ENCODE measurements around the gene C20orf141.
"Not testable (repeated sequence)": the region's sequence is repeated elsewhere in the genome, so short reads cannot be mapped to it uniquely, and the experiment has no call there.

C20orf141 gene

DNA sequence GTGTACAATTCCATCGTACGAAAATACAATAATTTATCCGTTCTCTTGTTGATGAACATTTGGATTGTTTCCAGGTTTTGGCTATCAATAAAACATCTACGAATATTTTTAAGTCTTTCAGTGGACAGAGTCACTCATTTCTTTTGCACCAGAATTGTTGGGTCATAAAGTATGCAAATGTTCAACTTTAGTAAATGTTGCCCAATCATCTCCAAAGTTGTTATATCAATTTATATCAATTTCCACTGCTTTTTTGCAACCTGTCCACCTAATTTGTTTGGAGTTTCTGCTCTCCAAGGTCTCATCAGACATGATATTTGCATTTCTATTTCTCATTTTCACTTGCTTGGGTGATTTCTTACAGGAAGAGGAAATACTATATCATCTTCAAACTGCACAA is 11.9 kb downstream of the C20orf141 start:
- Histone ChIP-seq H4K12ac (ENCODE audit: low read depth, low read length) (no peak overlapping the region), H3K27ac (ENCODE audit: low read depth, low read length) (no peak overlapping the region), H3K4me2 (ENCODE audit: low read length) (no peak overlapping the region), H2BK12ac (ENCODE audit: low read length) (no peak overlapping the region), H4K8ac (ENCODE audit: low read depth, low read length) (no peak overlapping the region), H3K18ac (ENCODE audit: low read length) (no peak overlapping the region), H3K4me1 (ENCODE audit: control insufficient read depth in 1 of 2, insufficient read depth in 2 of 2, low read length in 2 of 2) (peaks cover 0 to 2% of the 10 kb centered on the region in 2 experiments), H3K9ac (ENCODE audit: low read length) (no peak overlapping the region), H3K23ac (ENCODE audit: low read length) (no peak overlapping the region), H2AFZ (ENCODE audit: insufficient read depth, low read length, poor library complexity) (no peak overlapping the region), H2BK5ac (ENCODE audit: low read depth, low read length, poor library complexity) (no peak overlapping the region), H3K4ac (ENCODE audit: low read depth, low read length) (no peak overlapping the region), H3K79me1 (ENCODE audit: low read length) (no peaks in the 10 kb centered on the region), H3K79me2 (ENCODE audit: control insufficient read depth, insufficient read depth, low read length, poor library complexity) (no peaks in the 10 kb centered on the region), H3K4me3 (ENCODE audit: low read depth, low read length) (no peak overlapping the region), H3K14ac (ENCODE audit: low read length) (no peak overlapping the region), H3K9me3 (ENCODE audit: insufficient read depth, low read depth, low read length) (no peaks in the 10 kb centered on the region), H2AK5ac (ENCODE audit: low read length) (no peak overlapping the region), H2BK120ac (ENCODE audit: insufficient read depth, low read length, poor library complexity) (no peak overlapping the region), H4K91ac (ENCODE audit: low read depth, low read length) (no peak overlapping the region), H3K27me3 (ENCODE audit: insufficient read depth, low read length) (no peaks in the 10 kb centered on the region), H3K36me3 (ENCODE audit: control insufficient read depth in 1 of 2, insufficient read depth in 2 of 2, low read length in 2 of 2) (no peaks in the 10 kb centered on the region)
- no peak for DNase-seq
- no CpG with 5 or more reads among the region's 4 CpGs for WGBS (ENCODE audit: extremely low coverage, insufficient coverage, insufficient read length)

DNA sequence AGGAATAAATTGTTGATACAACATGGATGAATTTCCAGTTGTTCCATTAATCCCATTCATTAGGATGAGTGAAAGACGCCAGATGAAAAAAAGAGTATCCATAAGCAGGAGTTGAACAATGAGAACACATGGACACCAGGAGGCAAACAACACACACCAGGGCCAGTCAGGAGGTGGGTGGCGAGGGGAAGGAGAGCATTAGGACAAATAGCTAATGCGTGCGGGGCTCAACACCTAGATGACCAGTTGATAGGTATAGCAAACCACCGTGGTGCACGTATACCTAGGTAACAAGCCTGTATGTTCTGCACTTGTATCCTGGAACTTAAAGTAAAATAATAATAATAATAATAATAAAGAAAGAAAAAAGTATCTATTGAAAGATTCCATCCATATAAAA is 14.6 kb downstream of the C20orf141 start:
- Histone ChIP-seq H3K4me2 (ENCODE audit: low read length) (no peak overlapping the region), H3K23ac (ENCODE audit: low read length) (no peak overlapping the region), H3K36me3 (ENCODE audit: control insufficient read depth in 1 of 2, insufficient read depth in 2 of 2, low read length in 2 of 2) (no peaks in the 10 kb centered on the region), H2BK12ac (ENCODE audit: low read length) (no peak overlapping the region), H3K9ac (ENCODE audit: low read length) (no peak overlapping the region), H3K9me3 (ENCODE audit: insufficient read depth, low read depth, low read length) (no peaks in the 10 kb centered on the region), H2AFZ (ENCODE audit: insufficient read depth, low read length, poor library complexity) (no peak overlapping the region), H3K18ac (ENCODE audit: low read length) (no peak overlapping the region), H3K27ac (ENCODE audit: low read depth, low read length) (no peak overlapping the region), H4K8ac (ENCODE audit: low read depth, low read length) (no peak overlapping the region), H3K27me3 (ENCODE audit: insufficient read depth, low read length) (no peaks in the 10 kb centered on the region), H3K4me3 (ENCODE audit: low read depth, low read length) (no peak overlapping the region), H3K79me2 (ENCODE audit: control insufficient read depth, insufficient read depth, low read length, poor library complexity) (no peaks in the 10 kb centered on the region), H3K4me1 (ENCODE audit: control insufficient read depth in 1 of 2, insufficient read depth in 2 of 2, low read length in 2 of 2) (no peaks in the 10 kb centered on the region), H2AK5ac (ENCODE audit: low read length) (no peak overlapping the region), H2BK5ac (ENCODE audit: low read depth, low read length, poor library complexity) (no peak overlapping the region), H4K12ac (ENCODE audit: low read depth, low read length) (no peak overlapping the region), H3K4ac (ENCODE audit: low read depth, low read length) (no peak overlapping the region), H4K91ac (ENCODE audit: low read depth, low read length) (no peak overlapping the region), H3K79me1 (ENCODE audit: low read length) (no peaks in the 10 kb centered on the region), H3K14ac (ENCODE audit: low read length) (no peak overlapping the region), H2BK120ac (ENCODE audit: insufficient read depth, low read length, poor library complexity) (no peak overlapping the region)
- no peak for DNase-seq
- no CpG with 5 or more reads among the region's 6 CpGs for WGBS (ENCODE audit: extremely low coverage, insufficient coverage, insufficient read length)

DNA sequence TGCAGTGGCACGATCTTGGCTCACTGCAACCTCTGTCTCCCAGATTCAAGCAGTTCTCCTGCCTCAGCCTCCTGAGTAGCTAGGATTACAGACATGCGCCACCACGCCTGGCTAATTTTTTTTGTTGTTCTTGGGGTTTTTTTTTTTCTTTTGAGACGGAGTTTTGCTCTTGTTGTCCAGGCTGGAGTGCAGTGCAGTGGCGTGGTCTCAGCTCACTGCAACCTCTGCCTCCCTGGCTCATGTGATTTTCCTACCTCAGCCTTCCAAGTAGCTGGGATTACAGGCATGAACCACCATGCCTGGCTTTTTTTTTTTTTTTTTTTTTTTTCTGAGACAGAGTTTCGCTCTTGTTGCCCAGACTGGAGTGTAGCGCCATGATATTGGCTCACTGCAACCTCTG is 16.4 kb downstream of the C20orf141 start:
- not testable (repeated sequence) for H3K4ac ChIP-seq (ENCODE audit: low read depth, low read length); H3K23ac ChIP-seq (ENCODE audit: low read length); H3K14ac ChIP-seq (ENCODE audit: low read length); H4K12ac ChIP-seq (ENCODE audit: low read depth, low read length); H3K27ac ChIP-seq (ENCODE audit: low read depth, low read length); H4K8ac ChIP-seq (ENCODE audit: low read depth, low read length); H3K4me3 ChIP-seq (ENCODE audit: low read depth, low read length); H3K27me3 ChIP-seq (ENCODE audit: insufficient read depth, low read length); H2AFZ ChIP-seq (ENCODE audit: insufficient read depth, low read length, poor library complexity); H2BK5ac ChIP-seq (ENCODE audit: low read depth, low read length, poor library complexity); DNase-seq; H3K4me2 ChIP-seq (ENCODE audit: low read length); H3K79me1 ChIP-seq (ENCODE audit: low read length); H3K18ac ChIP-seq (ENCODE audit: low read length); H3K9me3 ChIP-seq (ENCODE audit: insufficient read depth, low read depth, low read length); H2AK5ac ChIP-seq (ENCODE audit: low read length); H3K9ac ChIP-seq (ENCODE audit: low read length); H3K79me2 ChIP-seq (ENCODE audit: control insufficient read depth, insufficient read depth, low read length, poor library complexity); H3K4me1 ChIP-seq (ENCODE audit: control insufficient read depth in 1 of 2, insufficient read depth in 2 of 2, low read length in 2 of 2); H4K91ac ChIP-seq (ENCODE audit: low read depth, low read length); H2BK120ac ChIP-seq (ENCODE audit: insufficient read depth, low read length, poor library complexity); H2BK12ac ChIP-seq (ENCODE audit: low read length); H3K36me3 ChIP-seq (ENCODE audit: control insufficient read depth in 1 of 2, insufficient read depth in 2 of 2, low read length in 2 of 2)
- WGBS (ENCODE audit: extremely low coverage, insufficient coverage, insufficient read length) = no CpG with 5 or more reads among the region's 7 CpGs

DNA sequence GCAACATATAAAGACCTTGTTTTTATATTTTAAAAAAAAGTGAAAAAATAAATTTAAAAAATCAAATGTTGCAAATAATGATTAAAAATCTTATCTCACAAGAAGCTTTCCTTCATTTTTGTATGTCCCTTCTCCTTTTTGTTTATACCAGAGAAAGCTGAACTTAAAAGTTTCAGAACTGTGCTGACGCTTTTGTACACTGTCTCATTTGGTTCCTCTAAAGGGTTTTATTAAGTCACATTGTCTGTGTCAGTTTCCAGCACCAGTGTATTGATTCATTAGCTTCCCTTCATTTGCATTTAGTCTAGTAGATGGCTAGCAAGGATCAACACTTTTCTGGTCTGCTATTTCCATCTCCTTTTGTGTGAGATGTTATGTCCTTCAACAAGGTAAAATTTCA is 19.0 kb downstream of the C20orf141 start:
- H4K91ac ChIP-seq (ENCODE audit: low read depth, low read length) = no peak overlapping the region
- no peak overlapping the region for H4K8ac ChIP-seq (ENCODE audit: low read depth, low read length)
- H3K9ac ChIP-seq (ENCODE audit: low read length) = no peak overlapping the region
- H2BK5ac ChIP-seq (ENCODE audit: low read depth, low read length, poor library complexity) = no peak overlapping the region
- H2AFZ ChIP-seq (ENCODE audit: insufficient read depth, low read length, poor library complexity) = no peak overlapping the region
- H3K27ac ChIP-seq (ENCODE audit: low read depth, low read length) = no peak overlapping the region
- H3K14ac ChIP-seq (ENCODE audit: low read length) = no peak overlapping the region
- H3K23ac ChIP-seq (ENCODE audit: low read length) = no peak overlapping the region
- H3K4ac ChIP-seq (ENCODE audit: low read depth, low read length) = no peak overlapping the region
- no peak overlapping the region for H3K4me3 ChIP-seq (ENCODE audit: low read depth, low read length)
- no peak overlapping the region for H4K12ac ChIP-seq (ENCODE audit: low read depth, low read length)
- H3K18ac ChIP-seq (ENCODE audit: low read length) = no peak overlapping the region
- H3K27me3 ChIP-seq (ENCODE audit: insufficient read depth, low read length) = no peaks in the 10 kb centered on the region
- H2AK5ac ChIP-seq (ENCODE audit: low read length) = no peak overlapping the region
- H3K79me1 ChIP-seq (ENCODE audit: low read length) = no peaks in the 10 kb centered on the region
- H3K4me1 ChIP-seq (ENCODE audit: control insufficient read depth in 1 of 2, insufficient read depth in 2 of 2, low read length in 2 of 2) = no peaks in the 10 kb centered on the region
- H3K4me2 ChIP-seq (ENCODE audit: low read length) = no peak overlapping the region
- H2BK12ac ChIP-seq (ENCODE audit: low read length) = no peak overlapping the region
- no peak overlapping the region for H2BK120ac ChIP-seq (ENCODE audit: insufficient read depth, low read length, poor library complexity)
- H3K9me3 ChIP-seq (ENCODE audit: insufficient read depth, low read depth, low read length) = no peaks in the 10 kb centered on the region
- peaks cover 8 to 19% of the 10 kb centered on the region in 2 experiments for H3K36me3 ChIP-seq (ENCODE audit: control insufficient read depth in 1 of 2, insufficient read depth in 2 of 2, low read length in 2 of 2)
- no peak for DNase-seq
- WGBS (ENCODE audit: extremely low coverage, insufficient coverage, insufficient read length) = no CpG with 5 or more reads among the region's 1 CpG
- H3K79me2 ChIP-seq (ENCODE audit: control insufficient read depth, insufficient read depth, low read length, poor library complexity) = no peaks in the 10 kb centered on the region

All from trophoblast cell (in vitro differentiated cells and primary cell).